GM23248 (cell line): ENCODE results near the gene PKD2L2.

Experiments
- EZH2 ChIP-seq: fragments of 200-600 bp; sonication (generic); IDR thresholded peaks from 2 replicates; pipeline ENCODE4 v1.6.1; 2018; ENCODE audit warnings: antibody characterized with exemption, mild to moderate bottlenecking; ENCODE audit not compliant: insufficient read depth, poor library complexity, severe bottlenecking
- EZH2phosphoT487 ChIP-seq: fragments of 200-600 bp; sonication (generic); IDR thresholded peaks from 2 replicates; pipeline ENCODE4 v1.6.1; 2018; ENCODE audit warnings: antibody characterized with exemption, moderate library complexity, mild to moderate bottlenecking, low read depth; ENCODE audit not compliant: insufficient read depth

- TF ChIP-seq EZH2phosphoT487 (no peak), EZH2 (no peak)
Observed at GRCh38 chr5:137891849-137892248, 2.6 kb downstream of the PKD2L2 start.
